Urinary bladder (tissue), 4 donors: ENCODE data around the gene KDM2B. TPM values are rescaled to one million over a fixed set of nuclear protein-coding genes. Genes with fewer than 3 reads are reported as not detected.

Experiments used
- DNase-seq: peaks from one replicate; pipeline ENCODE4 v3.0.0-alpha.2; 2015; ENCODE audit errors: extremely low spot score
- H3K27ac ChIP-seq: one replicate; pipeline ENCODE4 v1.5.1; 2013; ENCODE audit warnings: low read depth, mild to moderate bottlenecking, moderate library complexity
- H3K36me3 ChIP-seq: one replicate; pipeline ENCODE4 v1.6.1; 2013; ENCODE audit warnings: mild to moderate bottlenecking, moderate library complexity; ENCODE audit not compliant: insufficient read depth
- H3K4me1 ChIP-seq: one replicate; pipeline ENCODE4 v1.6.1; 2013; ENCODE audit warnings: mild to moderate bottlenecking, moderate library complexity; ENCODE audit not compliant: insufficient read depth
- H3K4me3 ChIP-seq: one replicate; pipeline ENCODE4 v1.5.1; 2013; ENCODE audit warnings: low read depth, low read length
- WGBS: extraction: QIAGEN DNeasy Blood & Tissue Kit; methylation state at CpG from one replicate; pipeline ENCODE4 v1.1.7; 2013; 5-methylcytosine and 5-hydroxymethylcytosine counted together
- polyA plus RNA-seq: library from polyadenylated mRNA; stranded (reverse); fragments of 200-250 nt; gene quantifications from one replicate; pipeline ENCODE4 v1.2.3, GENCODE V29; 2013
- total RNA-seq: library from RNA; depleted of rRNA; stranded (reverse); fragments of >200 nt; gene quantifications from one replicate; pipeline ENCODE4 v1.2.3, GENCODE V29; 2014
- donor health status: healthy with polysubstance abuse.
- donor health status: healthy.

KDM2B gene
- total and polyA plus RNA-seq, 2 donors = 18.7 to 23.3 TPM

DNA sequence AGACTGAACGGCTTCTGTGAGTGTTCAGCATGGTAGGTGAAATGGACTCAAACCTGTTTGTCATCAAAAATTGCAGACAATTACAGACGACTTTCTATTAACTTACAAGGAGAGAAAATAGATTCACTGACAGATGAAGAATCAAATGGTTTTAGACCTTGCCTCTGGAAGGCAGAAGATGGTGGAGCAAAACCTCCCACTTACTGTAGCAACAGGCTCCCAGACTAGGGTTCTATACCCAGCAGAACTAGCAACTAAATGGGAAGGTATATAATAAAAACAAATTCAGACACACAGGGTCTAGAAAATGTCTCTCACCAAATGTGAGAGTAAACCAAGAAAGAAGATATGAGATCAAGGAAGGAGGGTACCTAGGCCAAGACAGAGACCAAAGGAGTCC is 144.1 kb downstream of the KDM2B start:
- Histone ChIP-seq H3K4me1 (no peaks in the 10 kb centered on the region), H3K36me3 (peaks cover 2% of the 10 kb centered on the region)
- DNase-seq = no peak

DNA sequence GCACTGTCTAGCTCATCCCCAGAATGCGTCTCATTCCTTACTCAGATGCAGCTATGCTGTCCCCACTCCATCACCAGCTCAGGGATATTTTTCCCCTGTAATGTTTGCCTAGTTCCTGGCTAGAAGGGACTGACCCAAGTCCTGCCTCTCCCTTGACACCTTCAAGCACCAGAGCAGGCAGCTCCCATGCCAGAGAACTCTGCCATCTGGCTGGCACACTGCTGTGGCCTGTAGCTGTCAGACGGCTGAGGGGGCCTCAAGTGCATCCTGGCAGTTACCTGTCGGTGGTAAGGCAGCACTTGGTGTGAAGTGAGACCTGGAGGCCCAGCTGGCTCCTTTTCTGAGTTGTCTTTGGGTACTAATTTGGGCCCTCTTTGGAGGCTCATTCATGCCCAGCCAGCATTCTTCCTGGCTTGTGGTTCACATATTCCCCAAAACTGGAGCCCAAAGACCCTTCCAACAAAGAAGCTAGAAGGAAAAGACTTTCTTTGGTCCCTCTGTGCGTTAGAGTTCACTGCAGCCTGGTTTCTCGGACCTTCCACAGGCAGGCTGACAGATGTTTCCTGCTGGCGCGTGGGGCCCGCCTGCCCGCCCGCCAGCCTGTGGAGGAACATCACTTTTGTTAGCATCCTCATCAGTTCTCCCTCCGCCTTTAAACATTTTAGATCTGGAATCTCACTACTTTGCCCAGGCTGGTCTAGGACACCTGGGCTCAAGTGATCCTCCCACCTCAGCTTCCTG is 147.9 kb downstream of the KDM2B start:
- DNase-seq = no peak
- Histone ChIP-seq H3K27ac (no peak overlapping the region), H3K4me1 (no peaks in the 10 kb centered on the region), H3K4me3 (no peak overlapping the region), H3K36me3 (no peaks in the 10 kb centered on the region)
- WGBS = 89% methylated on average over 11 of the region's 11 CpGs

More for the DNA sequence above, 144.1 kb downstream of the KDM2B start:
- no peak overlapping the region for H3K4me3 ChIP-seq
- 89% methylated on average over 2 of the region's 2 CpGs for WGBS
- no peak overlapping the region for H3K27ac ChIP-seq

DNA sequence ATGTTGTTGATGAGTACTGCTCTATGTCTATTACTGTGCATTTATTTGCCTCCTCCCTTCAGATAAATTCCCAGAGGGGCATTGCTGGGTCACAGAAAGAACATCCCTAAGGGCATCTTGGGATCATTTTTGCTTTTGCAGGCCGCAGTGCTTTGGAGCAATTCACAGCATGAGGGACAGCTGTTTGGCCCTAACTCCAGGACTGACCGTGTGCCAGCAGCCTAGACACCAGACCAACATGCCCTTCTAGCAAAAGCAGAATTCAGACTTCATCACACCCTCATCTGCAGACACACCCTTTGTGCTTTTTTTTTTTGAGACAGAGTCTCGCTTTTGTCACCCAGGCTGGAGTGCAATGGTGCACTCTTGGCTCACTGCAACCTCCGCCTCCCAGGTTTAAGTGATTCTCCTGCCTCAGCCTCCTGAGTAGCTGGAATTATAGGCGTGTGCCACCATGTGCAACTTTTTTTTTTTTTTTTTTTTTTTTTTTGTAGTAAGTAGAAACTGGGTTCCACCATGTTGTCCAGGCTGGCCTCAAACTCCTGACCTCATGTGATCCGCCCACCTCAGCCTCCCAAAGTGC is 149.9 kb downstream of the KDM2B start:
- 90% methylated on average over 6 of the region's 6 CpGs for WGBS
- Histone ChIP-seq H3K27ac (no peak overlapping the region), H3K36me3 (no peaks in the 10 kb centered on the region), H3K4me3 (no peak overlapping the region), H3K4me1 (no peaks in the 10 kb centered on the region)
- no peak for DNase-seq

DNA sequence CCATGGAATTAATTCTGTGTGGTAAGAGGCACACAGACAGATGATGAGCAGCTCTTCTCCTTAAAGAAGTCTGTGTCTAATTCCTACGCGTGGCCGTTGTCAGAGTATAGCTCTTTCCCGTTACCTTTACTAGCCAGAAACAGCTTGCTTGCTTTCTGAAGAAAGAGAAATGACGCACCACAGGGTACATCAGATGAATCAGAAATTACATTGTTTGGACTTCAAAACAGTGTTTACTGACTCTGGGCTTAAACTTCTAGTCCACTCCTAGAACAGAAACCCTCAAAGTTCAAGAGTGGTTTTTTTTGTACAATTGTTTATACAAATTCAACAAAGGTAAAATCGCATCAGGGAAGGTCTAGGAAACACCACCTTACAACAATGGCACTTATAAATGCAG is 151.9 kb downstream of the KDM2B start:
- no peak for DNase-seq
- peaks cover 2% of the 10 kb centered on the region for H3K36me3 ChIP-seq
- no peak overlapping the region for H3K4me3 ChIP-seq
- WGBS = 92% methylated on average over 6 of the region's 6 CpGs
- no peak overlapping the region for H3K27ac ChIP-seq
- no peaks in the 10 kb centered on the region for H3K4me1 ChIP-seq

DNA sequence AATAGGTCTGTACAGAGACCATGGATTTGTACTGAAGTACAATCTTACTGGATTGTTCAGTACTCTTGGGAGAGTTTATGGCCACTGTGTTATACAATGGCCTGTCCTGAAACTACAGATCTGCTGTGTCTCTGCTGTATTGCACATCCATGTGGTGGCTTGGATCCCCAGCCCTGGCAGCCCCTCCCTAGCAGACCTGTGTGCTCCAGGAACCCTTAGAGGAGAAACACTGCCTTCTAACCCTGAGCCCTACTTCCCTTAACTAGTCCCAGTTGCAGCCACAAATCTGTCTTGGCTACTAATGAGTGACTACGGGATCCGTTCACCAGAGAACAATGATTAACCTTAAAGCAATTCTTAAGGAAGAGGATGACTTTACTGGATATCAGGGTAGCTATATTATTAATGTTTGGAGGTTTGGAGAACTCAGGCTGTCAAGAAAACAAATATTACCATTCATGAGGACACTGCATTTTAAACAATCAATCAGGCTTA is 153.2 kb downstream of the KDM2B start:
- Histone ChIP-seq H3K27ac (no peak overlapping the region), H3K4me3 (no peak overlapping the region), H3K36me3 (peaks cover 4% of the 10 kb centered on the region), H3K4me1 (no peaks in the 10 kb centered on the region)
- 83% methylated on average over 2 of the region's 2 CpGs for WGBS
- DNase-seq = no peak

DNA sequence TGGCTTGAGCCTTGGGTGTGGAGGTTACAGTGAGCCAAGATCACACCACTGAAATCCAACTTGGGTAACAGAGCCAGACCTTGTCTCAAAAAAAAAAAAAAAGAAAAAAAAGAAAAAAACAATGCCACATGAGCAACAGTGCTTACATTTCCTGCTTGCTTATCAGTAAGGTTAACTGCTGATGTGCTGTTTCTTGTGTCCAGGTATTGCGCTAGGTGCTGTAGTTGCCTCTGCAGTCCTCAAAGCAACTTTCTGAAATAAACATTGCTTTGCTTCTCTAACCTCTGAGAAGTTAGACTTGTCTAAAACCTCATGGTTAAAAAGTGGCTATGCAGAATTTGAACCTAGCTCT is 156.2 kb downstream of the KDM2B start:
- H3K36me3 ChIP-seq = peaks cover 4% of the 10 kb centered on the region
- 96% methylated on average over 1 of the region's 1 CpG for WGBS
- no peak overlapping the region for H3K27ac ChIP-seq
- no peak overlapping the region for H3K4me3 ChIP-seq
- no peaks in the 10 kb centered on the region for H3K4me1 ChIP-seq
- no peak for DNase-seq

DNA sequence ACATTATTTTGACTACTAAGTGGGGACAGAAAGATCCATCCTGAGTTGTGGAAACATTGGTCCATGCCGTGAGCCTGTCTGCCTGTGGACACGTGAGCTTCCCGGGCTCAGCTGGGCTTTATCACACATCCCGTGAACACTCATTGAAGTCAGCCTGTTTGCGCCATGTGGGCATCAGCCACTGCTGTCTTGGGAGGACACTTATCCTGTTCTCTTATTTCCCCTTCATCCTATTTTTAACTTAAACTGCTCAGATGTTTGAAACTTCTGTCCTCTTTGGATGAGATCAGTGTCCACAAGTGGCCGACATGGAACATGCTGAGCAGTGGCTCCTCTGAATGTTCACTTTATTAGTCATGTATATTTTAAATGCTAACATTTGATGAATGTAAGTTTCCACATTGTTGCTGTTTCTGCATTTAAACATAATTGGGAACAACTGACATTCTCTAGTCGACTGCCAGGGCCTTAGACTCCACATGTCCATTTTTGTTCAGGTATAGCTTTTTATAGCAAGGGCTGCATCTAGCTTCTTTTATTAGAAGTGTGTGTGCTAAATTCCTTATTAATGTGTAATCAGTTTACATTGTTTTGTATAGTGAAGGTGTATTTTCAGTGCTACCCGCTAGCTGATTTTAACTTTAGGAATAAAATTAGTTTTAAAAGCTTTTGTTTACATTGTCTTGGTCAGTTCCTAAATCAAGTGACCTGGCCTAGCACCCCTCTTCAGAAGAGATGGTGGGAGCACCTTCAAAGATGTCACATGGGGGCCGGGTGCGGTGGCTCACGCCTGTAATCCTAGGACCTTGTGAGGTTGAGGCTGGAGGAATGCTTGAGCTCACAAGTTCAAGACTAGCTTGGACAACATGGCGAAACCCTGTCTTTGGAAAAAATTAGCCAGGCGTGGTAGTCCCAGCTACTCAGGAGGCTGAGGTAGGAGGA is 156.9 kb downstream of the KDM2B start:
- DNase-seq = no peak
- H3K27ac ChIP-seq = no peak overlapping the region
- H3K4me1 ChIP-seq = no peaks in the 10 kb centered on the region
- WGBS = 90% methylated on average over 13 of the region's 13 CpGs
- no peak overlapping the region for H3K4me3 ChIP-seq
- peaks cover 4% of the 10 kb centered on the region for H3K36me3 ChIP-seq

DNA sequence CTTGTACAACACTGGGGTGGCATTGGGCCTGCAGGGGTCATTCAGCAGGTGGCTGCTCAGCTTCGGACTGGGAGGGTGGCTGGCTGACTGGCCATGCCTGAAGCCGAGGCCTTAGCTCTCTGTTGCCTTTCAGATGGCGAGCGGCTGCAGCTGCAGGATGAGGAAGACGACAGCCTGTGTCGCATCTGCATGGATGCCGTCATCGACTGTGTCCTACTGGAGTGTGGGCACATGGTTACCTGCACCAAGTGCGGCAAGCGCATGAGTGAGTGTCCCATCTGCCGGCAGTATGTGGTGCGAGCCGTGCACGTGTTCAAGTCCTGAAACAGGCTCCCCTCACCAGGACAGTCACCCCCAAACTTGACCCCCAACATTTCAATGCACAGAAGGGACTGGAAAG is 157.6 kb downstream of the KDM2B start:
- Histone ChIP-seq H3K4me3 (no peak overlapping the region), H3K27ac (no peak overlapping the region), H3K36me3 (peaks cover 4% of the 10 kb centered on the region), H3K4me1 (no peaks in the 10 kb centered on the region)
- WGBS = 96% methylated on average over 14 of the region's 14 CpGs
- DNase-seq = no peak

DNA sequence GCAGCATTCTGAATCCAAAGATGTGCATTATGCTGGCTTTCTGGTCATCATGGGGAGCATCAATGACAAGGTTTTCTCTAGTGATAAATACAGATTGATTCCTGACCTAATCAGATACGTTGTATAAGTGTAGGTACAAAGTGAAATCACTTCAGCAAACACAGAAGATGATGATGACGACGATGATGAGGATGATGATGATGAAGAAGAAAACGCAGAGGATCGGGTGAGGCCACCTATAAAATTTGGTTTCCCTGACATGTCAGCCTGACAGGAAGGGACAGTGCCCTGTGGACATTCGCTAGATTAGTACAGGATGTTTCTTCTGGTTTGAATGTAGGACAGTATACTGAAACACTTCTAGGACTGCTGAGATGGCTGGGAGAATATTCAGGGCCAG is 160.7 kb downstream of the KDM2B start:
- H3K4me3 ChIP-seq = no peak overlapping the region
- no peaks in the 10 kb centered on the region for H3K4me1 ChIP-seq
- no peak for DNase-seq
- H3K36me3 ChIP-seq = peaks cover 4% of the 10 kb centered on the region
- whole genome bisulfite sequencing = 89% methylated on average over 6 of the region's 6 CpGs
- H3K27ac ChIP-seq = no peak overlapping the region

DNA sequence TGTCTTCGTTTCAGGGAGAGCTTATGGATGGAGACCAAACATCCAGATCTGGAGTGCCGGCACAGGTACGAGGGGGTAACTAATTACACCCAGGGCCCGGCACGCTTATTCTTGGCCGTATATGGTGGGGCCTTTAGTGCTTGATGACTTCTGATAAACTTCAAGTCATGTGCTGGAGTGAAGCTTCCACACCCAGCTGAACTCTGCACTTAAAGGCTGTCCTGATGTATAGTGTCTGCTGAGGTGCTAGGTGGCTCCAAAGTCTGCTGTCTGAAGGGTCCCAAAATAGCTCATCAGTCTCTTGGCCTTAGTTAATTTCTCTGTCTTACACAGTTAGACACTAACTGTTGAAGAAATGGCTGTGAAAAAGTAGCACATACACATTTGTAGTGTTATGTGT is 163.0 kb downstream of the KDM2B start:
- Histone ChIP-seq H3K27ac (no peak overlapping the region), H3K4me3 (no peak overlapping the region), H3K4me1 (no peaks in the 10 kb centered on the region), H3K36me3 (no peaks in the 10 kb centered on the region)
- WGBS = 82% methylated on average over 6 of the region's 6 CpGs
- no peak for DNase-seq

DNA sequence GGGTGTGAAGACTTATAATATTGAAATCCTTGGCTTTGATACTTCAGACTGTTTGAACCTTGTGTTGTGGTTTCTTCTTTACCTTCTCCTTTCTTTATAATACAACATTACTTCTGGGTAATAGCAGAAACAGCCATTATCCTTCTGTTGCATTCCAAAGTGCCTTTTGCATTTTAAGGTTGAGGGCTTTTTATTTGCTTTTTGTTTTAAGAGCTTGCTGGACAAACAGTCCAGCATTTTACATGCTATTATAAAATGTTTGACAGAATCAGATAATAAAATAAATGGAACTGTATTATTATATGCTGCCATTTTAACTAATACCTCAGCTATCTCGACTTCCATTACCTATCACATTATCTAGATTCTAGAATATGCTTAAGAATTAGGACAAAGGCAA is 166.9 kb downstream of the KDM2B start:
- no peak overlapping the region for H3K4me3 ChIP-seq
- no peak overlapping the region for H3K27ac ChIP-seq
- H3K36me3 ChIP-seq = no peaks in the 10 kb centered on the region
- no peak for DNase-seq
- 77% methylated on average over 1 of the region's 1 CpG for WGBS
- no peaks in the 10 kb centered on the region for H3K4me1 ChIP-seq

DNA sequence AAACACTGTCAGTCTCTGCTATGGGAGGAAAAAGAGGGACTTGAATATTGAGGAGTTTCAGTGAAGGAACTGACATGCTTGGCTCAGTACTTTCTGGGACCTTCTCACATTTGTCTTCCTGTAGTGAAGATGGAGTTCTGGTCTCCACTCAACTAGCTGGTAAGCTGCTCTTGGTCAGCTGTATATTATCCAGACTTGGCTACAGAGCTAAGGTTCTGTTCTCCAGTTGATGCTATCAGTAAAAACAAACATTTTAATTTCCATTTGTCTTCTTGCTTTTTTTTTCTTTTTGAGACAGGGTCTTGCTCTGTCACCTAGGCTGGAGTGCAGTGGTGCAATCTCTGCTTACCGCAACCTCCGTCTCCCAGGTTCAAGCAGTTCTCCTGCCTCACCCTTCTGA is 175.6 kb downstream of the KDM2B start:
- no peaks in the 10 kb centered on the region for H3K4me1 ChIP-seq
- no peaks in the 10 kb centered on the region for H3K36me3 ChIP-seq
- no peak overlapping the region for H3K4me3 ChIP-seq
- H3K27ac ChIP-seq = no peak overlapping the region
- 97% methylated on average over 2 of the region's 2 CpGs for WGBS
- DNase-seq = no peak

DNA sequence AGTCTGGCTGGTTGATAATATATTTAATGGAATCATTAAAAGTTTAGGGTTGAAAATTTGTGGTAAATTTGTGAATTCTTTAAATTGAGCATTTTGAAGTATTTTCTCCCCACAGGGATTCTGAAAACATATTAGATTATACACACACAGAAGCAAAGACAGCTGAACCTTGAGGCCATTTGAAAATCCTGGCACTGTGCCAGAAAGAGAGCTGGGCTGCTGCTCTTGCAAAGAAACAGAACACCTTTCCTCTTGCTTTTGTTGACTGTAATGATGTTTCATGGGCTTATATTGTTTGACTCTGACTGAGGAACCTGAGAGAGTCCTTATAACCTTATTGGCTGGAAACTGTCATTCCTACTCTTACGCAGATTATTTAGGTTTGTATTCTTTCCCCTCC is 176.1 kb downstream of the KDM2B start:
- 97% methylated on average over 1 of the region's 1 CpG for WGBS
- H3K27ac ChIP-seq = no peak overlapping the region
- H3K4me3 ChIP-seq = no peak overlapping the region

DNA sequence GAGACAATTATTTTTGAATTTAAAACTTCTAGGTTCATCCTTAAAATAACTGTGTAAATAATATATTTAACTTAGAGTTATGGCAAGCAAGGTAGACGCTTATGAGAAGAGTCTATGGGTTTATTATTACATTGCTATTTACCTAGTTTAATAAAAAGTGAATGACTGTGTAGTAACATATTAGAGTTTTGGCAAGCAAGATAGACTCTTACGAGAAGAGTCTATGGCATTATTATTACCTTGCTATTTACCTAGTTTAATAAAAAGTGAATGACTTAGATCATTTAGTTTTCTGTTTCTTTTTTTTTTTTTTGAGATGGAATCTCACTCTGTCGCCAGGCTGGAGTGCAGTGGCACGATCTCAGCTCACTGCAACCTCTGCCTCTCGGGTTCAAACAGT is 177.1 kb downstream of the KDM2B start:
- H3K27ac ChIP-seq = no peak overlapping the region
- no peaks in the 10 kb centered on the region for H3K4me1 ChIP-seq
- whole genome bisulfite sequencing = 93% methylated on average over 5 of the region's 5 CpGs
- no peak overlapping the region for H3K4me3 ChIP-seq
- no peaks in the 10 kb centered on the region for H3K36me3 ChIP-seq
- no peak for DNase-seq

More for the DNA sequence above, 176.1 kb downstream of the KDM2B start:
- Histone ChIP-seq H3K4me1 (no peaks in the 10 kb centered on the region), H3K36me3 (no peaks in the 10 kb centered on the region)
- no peak for DNase-seq
